Ovary (tissue), 9 donors: ENCODE data around the gene ZNFX1. TPM values are rescaled to one million over a fixed set of nuclear protein-coding genes. Genes with fewer than 3 reads are reported as not detected.

Experiments
- DNase-seq, 5 donors: peaks; one replicate each; pipeline ENCODE4 v3.0.0-alpha.2; 2019 to 2020
- H3K27ac ChIP-seq, 2 donors: fragments of 200-600 bp; one replicate each; pipeline versions ENCODE4 v1.5.1 to v1.8.0; 2019 to 2022
- H3K27me3 ChIP-seq: fragments of 200-600 bp; one replicate; pipeline ENCODE4 v1.8.0; 2022
- H3K36me3 ChIP-seq: fragments of 200-600 bp; sonication (generic); one replicate; pipeline ENCODE4 v1.5.1; 2019
- H3K4me1 ChIP-seq: one replicate; pipeline ENCODE4 v1.8.1; 2013; ENCODE audit warnings: mild to moderate bottlenecking, moderate library complexity; ENCODE audit not compliant: insufficient read depth
- H3K4me3 ChIP-seq: fragments of 200-600 bp; sonication (generic); one replicate; pipeline ENCODE4 v1.5.1; 2017
- H3K9me3 ChIP-seq, 2 donors: fragments of 200-600 bp in 1 of 2; sonication (generic) in 1 of 2; one replicate each; pipeline versions ENCODE4 v1.5.1 to v1.8.1; 2013 to 2019; ENCODE audit warnings: mild to moderate bottlenecking in 1 of 2, moderate library complexity in 1 of 2
- CTCF ChIP-seq, 3 donors: fragments of 450-650 bp in 2 of 3; fragments of 200-600 bp in 1 of 3; IDR thresholded peaks; one replicate each; pipeline versions ENCODE4 v1.5.1 to v1.8.0; 2016 to 2022; ENCODE audit warnings: antibody characterized with exemption in 3 of 3, mild to moderate bottlenecking in 1 of 3
- EP300 ChIP-seq: sonication (generic); formaldehyde crosslinking; IDR thresholded peaks from one replicate; pipeline ENCODE4 v1.6.1; 2017; ENCODE audit warnings: antibody characterized with exemption
- POLR2A ChIP-seq: fragments of 450-650 bp; IDR thresholded peaks from one replicate; pipeline ENCODE4 v1.6.1; 2017; ENCODE audit warnings: antibody characterized with exemption, mild to moderate bottlenecking, moderate library complexity
- WGBS, 3 donors: extraction: QIAGEN DNeasy Blood & Tissue Kit in 1 of 3; methylation state at CpG; one replicate each; pipeline versions ENCODE4 v1.1.5 to v1.1.7; 2013 to 2017; 5-methylcytosine and 5-hydroxymethylcytosine counted together
- intact Hi-C, 4 donors: fragments of 100-400 bp; cut with DNase I; formaldehyde crosslinking; loops; one replicate each; pipeline versions ENCODE4 v1.11.0 to v1.15.1; 2022 to 2023
- polyA plus RNA-seq, 2 donors: library from polyadenylated mRNA; stranded (reverse); fragments of 200-250 nt in 1 of 2; fragments of 350-450 nt in 1 of 2; fragmentation: Illumina TruSeq in 1 of 2; extraction: RNeasy Lipid Tissue Mini Kit (QIAGEN cat#74804) in 1 of 2; gene quantifications; one replicate each; pipeline ENCODE4 v1.2.3, GENCODE V29; 2013 to 2014
- total RNA-seq, 7 donors: library from RNA; depleted of rRNA in 2 of 7; stranded (reverse); fragments of >200 nt in 2 of 7; fragmentation: NEBNext Ultra II Directional in 3 of 7; extraction: Animal tissue kit (Norgen Biotek cat#: 25700) in 3 of 7; gene quantifications; one replicate each; pipeline versions ENCODE4 v1.1.0 to v1.2.4, GENCODE V29; 2016 to 2023
- donor health status: DM: no; HTN: no; CAD: no; lungs with moderate emphysema.
- donor health status: DM: no; HTN: no; CAD: no.
- donor health status: Bipolar disorder and iron deficiency.
- donor health status: DM: yes; HTN: yes; CAD: no.
- donor health status: DM: no; HTN: no; CAD: no.
- donor health status: DM: yes; HTN: yes; CAD: no.

Gene ZNFX1
- total and polyA plus RNA-seq, 9 donors, result 9.2 to 38.1 (median 23.5) TPM

GRCh38 chr20:49259284-49259683, 18.6 kb downstream of the ZNFX1 start:
- Histone ChIP-seq H3K27me3 (no peaks in the 10 kb centered on the region), H3K4me1 (no peaks in the 10 kb centered on the region), H3K27ac (no peak overlapping the region), H3K36me3 (no peaks in the 10 kb centered on the region), H3K9me3 (no peaks in the 10 kb centered on the region), H3K4me3 (no peak overlapping the region)
- intact Hi-C loops, result loop anchor here in 1 of 4 donors (5.0 kb wide), 1 partner anchor 1612 kb away; no protein-coding TSS in a partner anchor
- WGBS, 3 donors, result 59 to 89% (median 86%) methylated on average over 4 of the region's 4 CpGs
- DNase-seq, result no peak
- TF ChIP-seq EP300 (no peak), POLR2A (no peak), CTCF (IDR thresholded peaks at IDR 0.05) (no peak)

GRCh38 chr20:49256261-49256660, 21.6 kb downstream of the ZNFX1 start:
- H3K4me3 ChIP-seq, result no peak overlapping the region
- DNase-seq, result no peak
- no peaks in the 10 kb centered on the region for H3K36me3 ChIP-seq
- no peaks in the 10 kb centered on the region for H3K4me1 ChIP-seq
- TF ChIP-seq POLR2A, result no peak
- no peaks in the 10 kb centered on the region for H3K9me3 ChIP-seq
- no peaks in the 10 kb centered on the region for H3K27me3 ChIP-seq
- 76 to 82% (median 76%) methylated on average over 6 of the region's 6 CpGs for WGBS, 3 donors
- H3K27ac ChIP-seq, result no peak overlapping the region
- intact Hi-C loops, result loop anchor here in 1 of 4 donors (5.0 kb wide), 1 partner anchor 1609 kb away; no protein-coding TSS in a partner anchor

GRCh38 chr20:49252556-49253350, 25.1 kb downstream of the ZNFX1 start:
- no peak for DNase-seq
- no peak overlapping the region for H3K4me3 ChIP-seq
- H3K36me3 ChIP-seq, result no peaks in the 10 kb centered on the region
- H3K27me3 ChIP-seq, result no peaks in the 10 kb centered on the region
- H3K27ac ChIP-seq, result no peak overlapping the region
- TF ChIP-seq EP300, result no peak
- TF ChIP-seq CTCF (IDR thresholded peaks at IDR 0.05), result no peak
- TF ChIP-seq POLR2A, result no peak
- H3K4me1 ChIP-seq, result no peaks in the 10 kb centered on the region
- no peaks in the 10 kb centered on the region for H3K9me3 ChIP-seq
- intact Hi-C loops, result no loop called here
- WGBS, 3 donors, result 60 to 77% (median 66%) methylated on average over 6 of the region's 6 CpGs

GRCh38 chr20:49248879-49249665, 28.8 kb downstream of the ZNFX1 start:
- Histone ChIP-seq H3K36me3 (no peaks in the 10 kb centered on the region), H3K27me3 (no peaks in the 10 kb centered on the region), H3K4me1 (no peaks in the 10 kb centered on the region), H3K9me3 (no peaks in the 10 kb centered on the region), H3K4me3 (no peak overlapping the region), H3K27ac (no peak overlapping the region)
- TF ChIP-seq CTCF (IDR thresholded peaks at IDR 0.05), result no peak
- no peak for TF ChIP-seq EP300
- no peak for TF ChIP-seq POLR2A
- WGBS, 3 donors, result 76 to 81% (median 77%) methylated on average over 17 to 18 of the region's 18 CpGs
- intact Hi-C loops, result no loop called here
- DNase-seq, result no peak
